GM19043 (cell line): ENCODE data around the gene CACNA2D2.

ENCODE experiments used
- ATAC-seq: cut with Tn5 transposase; IDR thresholded peaks from one replicate; pipeline ENCODE4 v1.9.1; 2021; ENCODE audit warnings: low read depth; ENCODE audit not compliant: unreplicated experiment

The CACNA2D2 gene

GRCh38 chr3:50336452-50337174 is 166.8 kb downstream of the CACNA2D2 start:
- ATAC-seq: peak; percentile 22

DNA sequence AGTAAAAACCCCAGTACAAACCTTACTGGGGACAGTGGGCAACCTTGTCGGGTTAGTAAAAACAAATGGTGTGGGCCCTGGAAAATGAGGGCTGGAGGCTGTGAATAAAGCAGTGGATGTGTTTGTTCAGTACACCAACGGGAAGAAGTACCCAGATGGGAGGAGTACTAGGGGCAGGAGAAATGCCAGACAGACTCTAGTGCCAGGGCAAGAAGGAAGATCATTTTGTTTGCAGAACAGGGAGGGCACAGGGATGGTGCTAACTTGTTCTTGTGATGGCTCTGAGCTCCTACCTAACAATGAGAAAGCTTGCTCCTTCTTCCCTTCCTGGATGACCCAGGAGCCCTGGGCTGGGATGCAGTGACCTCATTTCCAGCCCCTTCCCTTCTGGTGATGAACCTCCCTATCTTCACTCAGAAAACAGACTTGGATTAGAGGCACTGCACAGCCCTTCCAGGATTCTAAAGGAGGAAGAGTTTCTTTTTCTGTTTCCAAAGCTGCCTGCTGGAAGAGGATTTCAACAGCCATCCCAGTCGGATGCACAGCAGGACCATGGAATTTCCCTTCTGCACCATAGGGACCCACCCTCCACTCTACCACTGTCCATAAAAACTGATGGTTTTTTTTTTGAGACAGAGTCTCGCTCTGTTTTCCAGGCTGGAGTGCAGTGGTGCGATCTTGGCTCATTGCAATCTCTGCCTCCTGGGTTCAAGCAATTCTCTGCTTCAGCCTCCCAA is 168.9 kb downstream of the CACNA2D2 start:
- no peak for ATAC-seq

DNA sequence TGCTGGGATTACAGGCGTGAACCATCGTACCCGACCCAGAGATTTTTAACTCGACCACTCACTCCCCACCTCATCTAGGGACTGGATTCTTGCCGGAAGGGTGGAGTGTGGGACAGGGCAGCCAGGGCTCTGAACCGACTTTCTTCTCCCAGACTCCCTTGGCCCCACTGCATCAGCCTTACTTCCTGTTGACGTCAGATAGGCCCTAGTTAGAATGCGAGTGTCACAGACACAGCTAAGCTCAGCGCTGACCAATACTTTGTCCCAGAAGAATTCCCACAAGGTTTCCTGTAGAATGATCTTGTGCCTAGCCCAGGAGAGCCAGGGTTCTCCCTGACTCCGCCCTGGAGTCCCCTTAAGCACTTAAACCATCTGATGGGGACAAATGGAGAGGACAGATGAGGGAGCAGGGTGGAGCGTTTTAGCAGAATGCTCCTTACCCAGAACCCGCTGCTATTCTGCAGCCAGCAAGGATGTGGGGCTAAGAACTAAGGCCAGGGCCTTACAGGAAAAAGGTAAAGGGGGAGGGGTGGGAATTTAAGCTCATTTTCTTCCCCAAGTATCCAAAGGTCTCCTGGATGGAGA is 169.6 kb downstream of the CACNA2D2 start:
- no peak for ATAC-seq

DNA sequence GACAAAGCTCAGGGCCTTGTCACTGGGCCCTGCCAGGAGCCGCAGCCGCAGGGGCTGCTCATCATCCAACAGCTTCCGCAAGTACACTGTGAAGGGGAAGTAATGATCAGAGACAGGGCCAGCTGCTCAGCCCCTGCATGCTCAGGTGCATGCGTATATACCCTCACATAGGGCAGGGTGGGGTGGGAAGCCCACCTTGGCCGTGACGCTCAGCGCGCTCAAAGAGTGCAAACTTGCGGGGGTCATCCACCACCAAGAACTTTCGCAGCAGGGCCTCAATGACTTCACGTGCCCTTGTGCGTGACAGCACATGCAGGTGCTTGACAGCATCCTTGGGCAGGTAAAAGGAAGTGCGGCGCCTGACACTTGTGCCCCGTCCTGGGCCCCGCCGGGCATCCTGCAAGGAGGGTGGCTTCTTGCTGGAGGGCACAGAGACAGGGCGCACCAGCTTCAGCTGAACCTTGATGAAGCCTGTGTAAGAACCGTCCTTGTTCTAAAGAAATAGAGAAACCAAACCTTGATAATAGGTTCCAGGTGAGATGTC is 172.0 kb downstream of the CACNA2D2 start:
- ATAC-seq: no peak

- no peak for ATAC-seq
These were observed 173.1 kb downstream of the CACNA2D2 start for GRCh38 chr3:50330330-50330729.

DNA sequence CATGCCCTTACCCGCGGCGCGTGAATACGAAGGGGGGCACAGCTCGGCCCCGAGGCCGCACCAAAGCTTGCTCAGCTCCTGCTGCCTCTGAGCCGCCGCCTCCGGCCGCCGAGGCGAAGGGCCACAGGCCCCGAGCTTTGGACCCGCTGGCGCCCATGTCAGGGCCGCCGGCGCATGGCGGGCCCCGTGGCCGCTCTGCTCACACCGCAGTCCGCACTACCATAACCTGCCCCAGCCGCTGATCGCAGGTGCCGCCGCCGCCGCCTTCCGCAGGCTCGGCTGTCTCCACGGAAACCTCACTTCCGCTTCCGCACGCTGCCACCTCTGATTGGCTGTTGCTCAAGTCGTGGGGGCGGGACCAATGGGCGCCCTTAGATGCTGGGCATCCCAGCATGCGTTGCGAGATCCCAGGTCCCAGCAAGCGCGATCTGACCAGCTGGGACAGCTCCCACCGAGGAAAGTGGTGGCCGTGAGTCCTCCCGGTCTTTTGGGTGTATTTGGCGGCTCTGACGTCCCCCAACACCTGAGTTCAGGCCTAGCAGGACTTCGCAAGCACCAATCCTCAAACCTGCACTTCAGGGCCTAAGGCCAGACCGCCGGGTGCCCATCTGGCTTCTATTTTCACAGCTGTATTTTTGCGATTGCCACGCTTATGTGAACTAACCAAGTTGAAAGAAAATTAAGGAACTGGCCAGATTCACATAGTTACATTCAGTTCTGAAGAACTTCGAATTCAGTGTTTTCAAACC is 175.3 kb downstream of the CACNA2D2 start, which contains the start of gene TUSC2:
Gene TUSC2, minus strand, starts transcription at position 281 of the 749 bp plus-strand sequence. Its CDS starts 124 bp downstream, at position 157.
- ATAC-seq: peak; percentile 88

DNA sequence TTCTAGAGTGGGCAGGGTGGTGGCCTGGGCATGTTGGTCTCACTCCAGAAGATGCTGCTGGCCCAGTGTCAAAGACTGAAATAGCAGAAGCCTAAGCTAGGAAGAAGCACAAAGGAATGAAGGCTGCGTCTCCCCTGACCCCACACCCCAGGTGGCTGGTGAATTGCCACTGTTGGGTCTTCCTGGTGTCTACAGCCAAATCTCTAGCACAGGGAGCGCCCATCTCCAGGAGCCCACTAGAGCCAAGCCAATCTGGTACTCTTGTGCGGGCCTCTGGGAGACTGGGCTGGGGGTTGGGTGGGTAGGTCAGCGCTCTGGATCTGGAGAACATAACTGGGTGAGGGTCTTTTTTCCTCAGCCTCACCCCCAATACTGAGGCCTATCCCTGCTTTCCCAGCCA is 176.3 kb downstream of the CACNA2D2 start:
- no peak for ATAC-seq

GRCh38 chr3:50326182-50326541 is 177.3 kb downstream of the CACNA2D2 start:
- no peak for ATAC-seq

GRCh38 chr3:50325497-50326181 is 177.8 kb downstream of the CACNA2D2 start:
- no peak for ATAC-seq

DNA sequence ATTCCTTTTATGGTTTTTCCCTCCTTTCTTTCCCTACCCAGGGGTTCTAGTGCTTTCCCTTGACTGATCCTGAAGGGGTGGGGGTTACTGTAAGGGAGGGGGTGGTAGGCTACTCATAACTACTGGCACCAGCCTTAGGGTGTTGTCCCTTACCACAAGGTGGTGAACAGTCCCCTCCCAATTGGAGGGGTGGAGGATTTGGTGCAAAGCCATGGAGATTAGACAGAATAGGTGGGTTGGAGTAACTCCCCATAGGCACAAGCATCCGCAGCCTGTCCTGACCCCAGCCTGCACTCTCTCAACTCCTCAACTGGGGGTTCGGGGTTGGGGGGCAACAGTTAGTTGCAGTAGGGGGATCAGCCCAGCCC is 178.3 kb downstream of the CACNA2D2 start:
- ATAC-seq: no peak

GRCh38 chr3:50324351-50325112 is 178.9 kb downstream of the CACNA2D2 start:
- ATAC-seq: no peak

DNA sequence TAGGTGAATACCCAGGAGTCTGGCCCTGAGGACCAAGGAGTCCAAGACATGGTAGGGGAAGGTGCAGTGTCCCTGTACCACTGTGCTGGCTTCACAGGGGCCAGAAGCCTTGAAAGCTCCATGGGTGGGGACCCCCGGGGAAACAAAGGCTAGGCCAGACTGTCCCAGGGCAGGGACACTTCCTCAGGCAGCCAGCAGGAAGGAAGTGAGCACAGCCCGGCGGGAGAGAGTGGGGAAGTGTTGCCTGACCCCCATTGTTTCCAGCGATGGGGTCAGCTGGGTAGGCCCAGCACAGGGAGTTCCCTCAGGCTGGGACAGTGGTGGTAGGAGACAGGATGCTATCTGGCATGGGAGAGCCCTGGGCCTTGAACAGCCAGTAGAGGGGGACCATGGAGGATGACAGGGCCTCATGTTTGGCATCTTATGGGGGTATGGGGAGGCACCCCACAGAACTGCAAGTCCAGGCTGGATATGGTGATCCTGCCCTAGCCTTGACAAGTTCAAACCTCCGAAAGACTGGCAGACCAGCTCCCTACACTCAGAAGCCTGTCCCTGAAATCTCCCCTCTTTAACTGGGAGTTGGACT is 179.7 kb downstream of the CACNA2D2 start:
- no peak for ATAC-seq

- no peak for ATAC-seq
These were observed 180.3 kb downstream of the CACNA2D2 start for GRCh38 chr3:50323092-50323600.

- ATAC-seq: no peak
These were observed 180.9 kb downstream of the CACNA2D2 start, which contains the start of gene HYAL2 for GRCh38 chr3:50322386-50323091. TSS of gene HYAL2 (minus strand) at chr3:50322745. CDS start at chr3:50320489, 2,256 bp downstream.

- no peak for ATAC-seq
These were observed 181.4 kb downstream of the CACNA2D2 start for GRCh38 chr3:50322115-50322385.

DNA sequence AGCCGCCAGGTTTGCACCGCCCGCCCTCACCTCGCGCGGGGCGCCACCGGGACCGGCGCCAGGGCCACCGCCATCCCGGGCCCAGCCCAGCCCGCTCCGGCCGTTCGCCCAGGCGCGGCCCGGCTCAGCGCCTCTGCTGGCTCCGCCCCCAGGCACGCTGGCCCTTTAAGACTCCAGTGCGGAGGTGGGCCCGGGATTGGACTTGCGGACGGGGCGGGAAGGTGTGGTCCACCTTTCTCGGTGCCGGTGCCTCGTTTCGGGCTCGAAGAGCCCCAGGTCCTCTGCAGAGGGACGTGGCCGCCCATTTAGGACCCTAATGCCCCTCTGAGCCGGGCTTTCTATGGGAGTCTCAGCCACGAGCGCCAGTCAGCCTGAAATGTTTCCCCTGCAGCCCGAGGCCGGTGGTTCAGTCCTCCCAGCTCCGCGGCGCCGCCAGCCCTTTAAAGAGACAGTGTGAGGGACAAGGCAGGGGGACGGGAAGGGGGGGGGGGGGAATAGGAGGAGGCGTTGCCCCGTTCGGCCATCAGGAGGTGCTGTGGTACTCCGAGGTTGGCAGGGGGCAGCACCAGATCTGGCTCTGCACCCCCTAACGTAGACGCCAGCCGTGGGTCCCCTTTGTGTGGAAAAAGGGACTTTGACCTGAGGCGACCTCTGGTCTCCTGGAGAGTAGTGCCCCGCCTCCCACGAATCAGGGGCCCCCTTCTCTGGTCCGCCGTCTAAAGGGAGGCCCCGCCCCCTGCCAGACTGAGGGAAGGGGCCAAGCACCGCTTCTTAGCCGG is 181.9 kb downstream of the CACNA2D2 start:
- peak; percentile 79 for ATAC-seq

DNA sequence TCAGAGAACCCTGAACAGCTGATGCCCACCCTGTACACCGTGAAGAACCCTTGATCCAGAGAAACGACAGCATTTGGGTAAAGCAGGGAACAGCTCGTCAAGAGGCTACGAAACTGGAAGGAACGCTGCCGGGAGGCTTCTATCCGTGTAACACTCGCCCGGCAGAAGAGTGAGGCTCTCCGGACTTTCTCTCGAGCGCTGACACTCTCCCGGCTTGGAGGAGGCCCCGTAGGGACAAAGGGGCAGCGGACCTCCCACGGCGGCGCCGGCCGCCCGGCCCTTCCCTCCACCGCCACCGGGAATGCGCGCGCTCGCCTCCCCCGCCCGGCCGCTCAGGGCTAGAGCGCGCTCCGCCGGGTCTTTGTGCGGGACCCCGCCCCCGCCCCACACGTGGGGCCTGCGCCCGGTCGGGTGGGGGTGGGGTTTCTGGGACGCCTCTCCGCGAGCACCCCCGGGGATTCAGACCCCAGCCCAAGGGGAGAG is 182.5 kb downstream of the CACNA2D2 start:
- peak; percentile 46 for ATAC-seq
